ENCODE data around the gene ZBTB7A. TPM values are rescaled to one million over a fixed set of nuclear protein-coding genes. Genes with fewer than 3 reads are reported as not detected.
"Not testable (repeated sequence)": the region's sequence is repeated elsewhere in the genome, so short reads cannot be mapped to it uniquely, and the experiment has no call there.

Gene ZBTB7A
- total and polyA plus RNA-seq, 2 experiments from 2014 or later = 18.6 to 20.5 TPM

GRCh38 chr19:4010808-4011110 is 55.9 kb downstream of the ZBTB7A start:
- Histone ChIP-seq H3K4me3 (no peak overlapping the region), H3K9me3 (ENCODE audit: low read depth) (no peaks in the 10 kb centered on the region), H3K27ac (peak overlapping the region; percentile 26), H3K27me3 (no peaks in the 10 kb centered on the region), H3K36me3 (peaks cover 16% of the 10 kb centered on the region), H3K4me1 (ENCODE audit: low read depth) (peaks cover 30% of the 10 kb centered on the region)
- no peak for TF ChIP-seq CTCF (IDR thresholded peaks at IDR 0.05; ENCODE audit: low read depth, low read length)
- DNase-seq (ENCODE audit: low read depth in 1 of 2, low spot score in 1 of 2) = peak in 1 of 2 donors; percentile 64

- Histone ChIP-seq H3K36me3 (peaks cover 16% of the 10 kb centered on the region), H3K27ac (peak overlapping the region; percentile 26), H3K9me3 (ENCODE audit: low read depth) (no peaks in the 10 kb centered on the region), H3K4me1 (ENCODE audit: low read depth) (peaks cover 30% of the 10 kb centered on the region), H3K27me3 (no peaks in the 10 kb centered on the region), H3K4me3 (no peak overlapping the region)
- no peak for DNase-seq (ENCODE audit: low read depth in 1 of 2, low spot score in 1 of 2)
- TF ChIP-seq CTCF (IDR thresholded peaks at IDR 0.05; ENCODE audit: low read depth, low read length) = no peak
Observed at GRCh38 chr19:4009990-4010807, 56.5 kb downstream of the ZBTB7A start.

GRCh38 chr19:4007836-4008539 is 58.7 kb downstream of the ZBTB7A start:
- no peak for TF ChIP-seq CTCF (IDR thresholded peaks at IDR 0.05; ENCODE audit: low read depth, low read length)
- Histone ChIP-seq H3K36me3 (peaks cover 1% of the 10 kb centered on the region), H3K9me3 (ENCODE audit: low read depth) (no peaks in the 10 kb centered on the region), H3K4me1 (ENCODE audit: low read depth) (peaks cover 30% of the 10 kb centered on the region), H3K27me3 (no peaks in the 10 kb centered on the region), H3K27ac (peak overlapping the region; percentile 81), H3K4me3 (peak overlapping the region; percentile 90)
- peak; percentile 19 to 61 for DNase-seq (ENCODE audit: low read depth in 1 of 2, low spot score in 1 of 2)

- TF ChIP-seq CTCF (IDR thresholded peaks at IDR 0.05; ENCODE audit: low read depth, low read length) = no peak
- no peaks in the 10 kb centered on the region for H3K27me3 ChIP-seq
- H3K4me1 ChIP-seq (ENCODE audit: low read depth) = peaks cover 30% of the 10 kb centered on the region
- DNase-seq (ENCODE audit: low read depth in 1 of 2, low spot score in 1 of 2) = peak; percentile 96 to 99
- peak within 1 kb of the TSS; percentile 81 for H3K27ac ChIP-seq
- no peaks in the 10 kb centered on the region for H3K9me3 ChIP-seq (ENCODE audit: low read depth)
- peak within 1 kb of the TSS; percentile 90 for H3K4me3 ChIP-seq
- no peaks in the 10 kb centered on the region for H3K36me3 ChIP-seq
Observed at GRCh38 chr19:4007021-4007835, 59.5 kb downstream of the ZBTB7A start, which contains the start of gene PIAS4. TSS of gene PIAS4 (plus strand) at chr19:4007736. CDS start at chr19:4007761, 25 bp downstream.

- not testable (repeated sequence) for H3K9me3 ChIP-seq (ENCODE audit: low read depth); H3K27ac ChIP-seq; H3K27me3 ChIP-seq; H3K4me3 ChIP-seq; H3K36me3 ChIP-seq; DNase-seq (ENCODE audit: low read depth in 1 of 2, low spot score in 1 of 2)
- H3K4me1 ChIP-seq (ENCODE audit: low read depth) = peaks cover 20% of the 10 kb centered on the region
Observed at GRCh38 chr19:4005436-4005835, 61.3 kb downstream of the ZBTB7A start.

GRCh38 chr19:4000798-4001197 is 65.9 kb downstream of the ZBTB7A start:
- not testable (repeated sequence) for H3K4me1 ChIP-seq (ENCODE audit: low read depth); H3K36me3 ChIP-seq; H3K4me3 ChIP-seq; DNase-seq (ENCODE audit: low read depth in 1 of 2, low spot score in 1 of 2); H3K9me3 ChIP-seq (ENCODE audit: low read depth); H3K27me3 ChIP-seq; H3K27ac ChIP-seq

- not testable (repeated sequence) for H3K4me3 ChIP-seq; H3K27me3 ChIP-seq; H3K27ac ChIP-seq; H3K4me1 ChIP-seq (ENCODE audit: low read depth); H3K9me3 ChIP-seq (ENCODE audit: low read depth); DNase-seq (ENCODE audit: low read depth in 1 of 2, low spot score in 1 of 2); H3K36me3 ChIP-seq
Observed at GRCh38 chr19:3998667-3999412, 67.9 kb downstream of the ZBTB7A start.
